H1 (cell line): Measurements from ENCODE around the gene AKT1. TPM values are rescaled to one million over a fixed set of nuclear protein-coding genes. Genes with fewer than 3 reads are reported as not detected.

ENCODE experiments used
- CTCF ChIA-PET: fragments of 300-600 bp; sonication (Branson Sonifier 250); formaldehyde crosslinking; loops from one replicate; lab custom pipeline; 2021; ENCODE audit not compliant: partially characterized antibody; lab: Charles Lee
- POLR2A ChIA-PET: fragments of 300-600 bp; sonication (Branson Sonifier 250); formaldehyde crosslinking; loops from one replicate; lab custom pipeline; 2021; ENCODE audit warnings: inconsistent platforms; ENCODE audit not compliant: partially characterized antibody; lab: Charles Lee
- DNase-seq, 2 experiments: peaks; one replicate each; pipeline versions ENCODE4 v3.0.0 to v3.0.0-alpha.2; 2010 to 2022; ENCODE audit warnings: low spot score in 2 of 2, low read depth in 1 of 2, mixed read lengths in 1 of 2
- FAIRE-seq: peaks from 2 replicates; lab custom pipeline; 2011; peaks lifted over from hg19 to GRCh38; lab: Jason Lieb, UNC
- H2AFZ ChIP-seq: 2 replicates; pipeline ENCODE4 v1.8.1; 2012; ENCODE audit warnings: low read length, inconsistent platforms
- H2AK5ac ChIP-seq: 2 replicates; pipeline ENCODE4 v1.6.1; 2013; ENCODE audit warnings: low read depth, low read length
- H2BK120ac ChIP-seq: replicated peaks from 2 replicates; pipeline ENCODE3; 2013; ENCODE audit warnings: low read depth, low read length, inconsistent platforms
- H2BK12ac ChIP-seq: 2 replicates; pipeline ENCODE4 v1.6.1; 2013; ENCODE audit warnings: low read depth, low read length
- H2BK15ac ChIP-seq: 2 replicates; pipeline ENCODE4 v1.6.1; 2013; ENCODE audit warnings: low read length
- H2BK20ac ChIP-seq: 2 replicates; pipeline ENCODE4 v1.6.1; 2013; ENCODE audit warnings: low read length
- H2BK5ac ChIP-seq: 2 replicates; pipeline ENCODE4 v1.6.1; 2013; ENCODE audit warnings: low read depth, low read length
- H3K14ac ChIP-seq: 2 replicates; pipeline ENCODE4 v1.6.1; 2013; ENCODE audit warnings: inconsistent platforms; ENCODE audit not compliant: insufficient read length
- H3K18ac ChIP-seq: 2 replicates; pipeline ENCODE4 v1.6.1; 2013; ENCODE audit warnings: low read length; ENCODE audit errors: extremely low read depth
- H3K23ac ChIP-seq: 2 replicates; pipeline ENCODE4 v1.6.1; 2013; ENCODE audit warnings: inconsistent platforms; ENCODE audit not compliant: insufficient read length
- H3K23me2 ChIP-seq: 2 replicates; pipeline ENCODE4 v1.6.1; 2013; ENCODE audit warnings: low read depth, low read length
- H3K27ac ChIP-seq: 2 replicates; pipeline ENCODE4 v1.6.1; 2011; ENCODE audit warnings: low read depth, low read length, inconsistent platforms
- H3K27me3 ChIP-seq, 4 experiments: replicated peaks in 1 of 4; 1 replicate in 1 of 4; 2 replicates in 3 of 4; pipeline versions ENCODE4 v1.6.1 to v1.8.1; 2011 to 2013; ENCODE audit warnings: low read length in 3 of 4, mild to moderate bottlenecking in 3 of 4, inconsistent platforms in 2 of 4, mixed read lengths in 2 of 4, moderate library complexity in 1 of 4; ENCODE audit not compliant: control insufficient read depth in 3 of 4, insufficient read depth in 3 of 4; ENCODE audit errors: extremely low read depth in 1 of 4
- H3K36me3 ChIP-seq, 4 experiments: 2 replicates each; pipeline versions ENCODE4 v1.6.1 to v1.8.1; 2011 to 2013; ENCODE audit warnings: mild to moderate bottlenecking in 4 of 4, low read length in 3 of 4, moderate library complexity in 2 of 4, control low read depth in 1 of 4, inconsistent platforms in 1 of 4; ENCODE audit not compliant: insufficient read depth in 4 of 4, control insufficient read depth in 2 of 4
- H3K4ac ChIP-seq: replicated peaks from 2 replicates; pipeline ENCODE3; 2013; ENCODE audit warnings: low read length, low read depth, mixed read lengths, inconsistent platforms; ENCODE audit not compliant: insufficient read length
- H3K4me1 ChIP-seq, 4 experiments: replicated peaks in 1 of 4; 1 replicate in 1 of 4; 2 replicates in 3 of 4; pipeline versions ENCODE4 v1.6.1 to v1.8.1; 2011 to 2013; ENCODE audit warnings: low read length in 3 of 4, inconsistent platforms in 2 of 4, mixed read lengths in 1 of 4; ENCODE audit not compliant: insufficient read depth in 4 of 4, control insufficient read depth in 3 of 4
- H3K4me2 ChIP-seq, 2 experiments: 2 replicates each; pipeline versions ENCODE4 v1.6.1 to v1.8.1; 2011 to 2013; ENCODE audit warnings: low read depth in 2 of 2, low read length in 2 of 2, control low read depth in 1 of 2, inconsistent platforms in 1 of 2, mild to moderate bottlenecking in 1 of 2; ENCODE audit not compliant: insufficient read depth in 1 of 2
- H3K4me3 ChIP-seq, 4 experiments: fragments of 200-600, 300-600 bp in 1 of 4; sonication (generic), shearing (Covaris generic), sonication (Bioruptor Twin) in 1 of 4; 2 replicates each; pipeline versions ENCODE4 v1.5.1 to v1.8.1; 2011 to 2016; ENCODE audit warnings: low read length in 4 of 4, low read depth in 3 of 4, control low read depth in 2 of 4, inconsistent platforms in 2 of 4, mild to moderate bottlenecking in 2 of 4, mixed read lengths in 1 of 4, moderate library complexity in 1 of 4; ENCODE audit not compliant: insufficient read depth in 2 of 4; ENCODE audit errors: extremely low read depth in 1 of 4
- H3K56ac ChIP-seq: replicated peaks from 2 replicates; pipeline ENCODE3; 2013; ENCODE audit warnings: low read depth, mild to moderate bottlenecking, mixed read lengths, low read length, inconsistent platforms; ENCODE audit not compliant: insufficient read length
- H3K79me1 ChIP-seq: 2 replicates; pipeline ENCODE4 v1.6.1; 2013; ENCODE audit warnings: low read depth, low read length, control low read depth
- H3K79me2 ChIP-seq, 2 experiments: 2 replicates each; pipeline versions ENCODE4 v1.6.1 to v1.8.1; 2012 to 2013; ENCODE audit warnings: low read length in 2 of 2, mild to moderate bottlenecking in 2 of 2, inconsistent platforms in 1 of 2; ENCODE audit not compliant: insufficient read depth in 2 of 2, control insufficient read depth in 1 of 2
- H3K9ac ChIP-seq, 4 experiments: replicated peaks in 1 of 4; 1 replicate in 1 of 4; 2 replicates in 3 of 4; pipeline versions ENCODE4 v1.6.1 to v1.8.1; 2011 to 2013; ENCODE audit warnings: low read depth in 3 of 4, low read length in 3 of 4, control low read depth in 2 of 4, mild to moderate bottlenecking in 2 of 4, moderate library complexity in 2 of 4, inconsistent platforms in 1 of 4; ENCODE audit errors: extremely low read depth in 1 of 4
- H3K9me3 ChIP-seq, 2 experiments: 2 replicates each; pipeline versions ENCODE4 v1.6.1 to v1.8.1; 2012 to 2013; ENCODE audit warnings: mild to moderate bottlenecking in 2 of 2, moderate library complexity in 2 of 2, control low read depth in 1 of 2, inconsistent platforms in 1 of 2, low read depth in 1 of 2, low read length in 1 of 2, mixed read lengths in 1 of 2; ENCODE audit not compliant: insufficient read depth in 2 of 2
- H4K20me1 ChIP-seq, 2 experiments: replicated peaks in 1 of 2; 2 replicates each; pipeline versions ENCODE3 to v1.8.1; 2011 to 2013; ENCODE audit warnings: inconsistent platforms in 2 of 2, low read length in 2 of 2, mild to moderate bottlenecking in 1 of 2; ENCODE audit not compliant: insufficient read depth in 2 of 2, control insufficient read depth in 1 of 2
- H4K5ac ChIP-seq: 2 replicates; pipeline ENCODE4 v1.6.1; 2013; ENCODE audit warnings: low read length, low read depth, mixed read lengths, inconsistent platforms; ENCODE audit not compliant: insufficient read length
- H4K8ac ChIP-seq: 2 replicates; pipeline ENCODE4 v1.8.0; 2013; ENCODE audit warnings: mild to moderate bottlenecking, moderate library complexity, low read length, inconsistent platforms; ENCODE audit not compliant: insufficient read depth; ENCODE audit errors: extremely low read depth
- H4K91ac ChIP-seq: replicated peaks from 2 replicates; pipeline ENCODE3; 2013; ENCODE audit warnings: low read length, mixed read lengths, inconsistent platforms; ENCODE audit not compliant: insufficient read length
- CREB1 ChIP-seq: IDR thresholded peaks from 2 replicates; pipeline ENCODE4 v1.6.1; 2012; ENCODE audit warnings: inconsistent platforms
- EGR1 ChIP-seq: IDR thresholded peaks from 2 replicates; pipeline ENCODE4 v1.6.1; 2011; ENCODE audit warnings: low read depth, low read length, borderline replicate concordance
- FOSL1 ChIP-seq: IDR thresholded peaks from 2 replicates; pipeline ENCODE4 v1.6.1; 2011; ENCODE audit warnings: mild to moderate bottlenecking, low read depth, low read length, moderate library complexity; ENCODE audit not compliant: insufficient read depth
- GABPA ChIP-seq: IDR thresholded peaks from 2 replicates; pipeline ENCODE4 v1.6.1; 2011; ENCODE audit warnings: mild to moderate bottlenecking, low read length, moderate library complexity, borderline replicate concordance; ENCODE audit not compliant: insufficient read depth
- SIN3A ChIP-seq, 2 experiments: IDR thresholded peaks in 1 of 2; conservative IDR thresholded peaks in 1 of 2; 2 replicates each; pipeline ENCODE4 v1.6.1; 2011 to 2012; ENCODE audit warnings: low read length in 2 of 2, improper control_type of control experiment in 1 of 2, low read depth in 1 of 2, mild to moderate bottlenecking in 1 of 2
- SIRT6 ChIP-seq: IDR thresholded peaks from one replicate; pipeline ENCODE4 v1.7.1; 2012; ENCODE audit warnings: low read length, inconsistent platforms
- WGBS, 2 experiments: shearing (Covaris generic) in 1 of 2; methylation state at CpG; one replicate each; pipeline versions ENCODE4 v1.1.6 to v1.1.7; 2013 to 2015; ENCODE audit warnings: low lambda C conversion rate in 2 of 2, mixed read lengths in 2 of 2, inconsistent platforms in 1 of 2, low coverage in 1 of 2, missing lambda C conversion rate in 1 of 2; ENCODE audit not compliant: insufficient replicate concordance in 2 of 2, insufficient coverage in 1 of 2, insufficient read length in 1 of 2; ENCODE audit errors: extremely low coverage in 1 of 2, missing lambda C conversion rate in 1 of 2; 5-methylcytosine and 5-hydroxymethylcytosine counted together
- polyA plus RNA-seq, 7 experiments: library from polyadenylated mRNA; depleted of rRNA in 3 of 7; stranded (reverse) in 5 of 7; unstranded in 2 of 7; fragments of >200 nt in 5 of 7; fragments of 200-250 nt in 2 of 7; gene quantifications; 1 replicate in 5 of 7; 2 replicates in 1 of 7; 4 replicates in 1 of 7; pipeline versions ENCODE4 v1.2.1 to v1.2.3, GENCODE V29; 2011 to 2013; ENCODE audit warnings: missing spikeins in 2 of 7, mixed read lengths in 2 of 7
- total RNA-seq: library from RNA; stranded (reverse); fragmentation: NEBNext Ultra II Directional; extraction: Animal tissue kit (Norgen Biotek cat#: 25700); gene quantifications from 2 replicates; pipeline ENCODE4 v1.2.1, GENCODE V29; 2021
- TF ChIP-seq, protein P1 (sequence below), 3 experiments: IDR thresholded peaks; 1 replicate in 2 of 3; 2 replicates in 1 of 3; pipeline versions ENCODE4 v1.5.1 to v1.6.1; 2011; ENCODE audit warnings: low read length in 3 of 3, mild to moderate bottlenecking in 3 of 3, inconsistent platforms in 2 of 3, low read depth in 1 of 3, moderate library complexity in 1 of 3; ENCODE audit not compliant: insufficient read depth in 1 of 3; ENCODE audit errors: control extremely low read depth in 1 of 3

AKT1 gene
- total and polyA plus RNA-seq, 2 of the 8 experiments (the other 6 are each of a cell fraction or from before 2014, with no cell fraction given) = 68.1 to 71.5 TPM

DNA sequence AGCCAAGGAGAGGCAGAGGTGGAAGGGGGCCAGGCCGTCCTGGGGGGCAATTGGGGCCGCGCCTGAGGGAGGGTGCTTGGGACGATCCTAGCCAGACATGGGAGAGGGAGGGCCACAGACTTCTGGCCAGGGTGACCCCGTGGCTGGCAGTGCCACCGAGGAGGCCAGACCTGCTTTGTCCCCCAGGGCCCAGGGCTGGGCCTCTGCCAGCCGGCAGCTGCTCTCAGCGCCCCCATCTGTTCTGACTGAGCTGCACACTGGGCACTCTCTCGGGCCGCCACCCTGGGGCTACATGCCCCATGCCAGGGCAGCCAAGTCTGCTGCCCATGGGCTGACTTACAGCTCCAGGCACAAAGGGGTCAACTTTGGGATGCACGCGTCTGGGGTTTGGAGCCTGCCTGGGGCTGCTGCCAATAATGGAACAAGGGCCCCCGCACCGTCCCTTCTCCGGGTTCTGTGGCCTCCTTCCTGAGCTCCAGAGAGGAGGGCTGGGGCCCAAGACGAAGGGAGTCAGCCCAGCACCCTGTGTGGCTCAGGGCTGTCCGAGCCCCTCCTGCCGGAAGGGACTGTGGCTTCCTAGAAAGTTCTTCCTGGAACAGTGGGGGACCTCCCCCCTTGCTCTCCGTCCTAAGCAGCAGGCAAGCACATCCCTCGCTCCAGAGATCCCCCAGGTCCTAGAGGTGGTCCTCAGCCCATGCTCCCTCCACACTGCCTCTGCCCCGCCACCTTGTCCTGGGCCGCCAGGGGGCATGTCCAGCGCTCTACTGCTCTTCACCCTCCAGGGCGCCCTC is 70.4 kb downstream of the AKT1 start:
- peaks cover 0 to 3% (median 0%) of the 10 kb centered on the region in 4 experiments; a peak in 1 of 7 replicates for H3K27me3 ChIP-seq
- H3K27ac ChIP-seq = no peak overlapping the region
- no peak overlapping the region for H3K14ac ChIP-seq
- H2AFZ ChIP-seq = no peak overlapping the region
- H2BK5ac ChIP-seq = no peak overlapping the region
- H3K4me1 ChIP-seq = peaks cover 0 to 18% (median 10%) of the 10 kb centered on the region in 4 experiments; a peak in 6 of 7 replicates
- H3K79me2 ChIP-seq = no peaks in the 10 kb centered on the region
- no peak overlapping the region for H2AK5ac ChIP-seq
- peaks cover 9% of the 10 kb centered on the region; the same call in 1 of the 2 replicates for H3K23me2 ChIP-seq
- peaks cover 0 to 2% of the 10 kb centered on the region in 2 experiments for H4K20me1 ChIP-seq
- H3K4me2 ChIP-seq = peak overlapping the region; percentile 62 to 74
- peak overlapping the region in 3 of 4 experiments; percentile 55 to 88 (median 60); a peak in 4 of 8 replicates for H3K4me3 ChIP-seq
- H2BK15ac ChIP-seq = peak overlapping the region; percentile 61; the same call in 1 of the 2 replicates
- H3K23ac ChIP-seq = no peak overlapping the region
- no peak overlapping the region for H4K8ac ChIP-seq
- DNase-seq (peak in 1 of 2 experiments; percentile 70), FAIRE-seq (no peak)
- no peak overlapping the region for H3K9ac ChIP-seq
- WGBS, 2 experiments = 46% methylated on average over 23 of the region's 24 CpGs; no CpG with 5 or more reads in 1 of the 2 experiments
- peak overlapping the region; percentile 85 for H4K91ac ChIP-seq
- no peaks in the 10 kb centered on the region for H3K36me3 ChIP-seq
- no peak overlapping the region for H3K56ac ChIP-seq
- H3K18ac ChIP-seq = peak overlapping the region; percentile 48; the same call in 1 of the 2 replicates
- ChIA-PET POLR2A (interaction anchor here (0.9 to 1.7 kb wide), 6 partner anchors 12 to 47 kb away, joined by 3 to 6 read pairs (median 3); no protein-coding TSS in a partner anchor), CTCF (interaction anchor here (0.6 to 2.6 kb wide), 29 partner anchors 9 to 145 kb away, joined by 3 to 18 read pairs (median 4); no protein-coding TSS in a partner anchor)
- no peak overlapping the region for H4K5ac ChIP-seq
- no peak overlapping the region for H2BK120ac ChIP-seq
- H3K4ac ChIP-seq = no peak overlapping the region
- no peaks in the 10 kb centered on the region for H3K9me3 ChIP-seq
- H3K79me1 ChIP-seq = no peaks in the 10 kb centered on the region
- H2BK12ac ChIP-seq = peak overlapping the region; percentile 27; the same call in 1 of the 2 replicates
- no peak overlapping the region for H2BK20ac ChIP-seq
- TF ChIP-seq FOSL1 = peak; percentile 89
- TF ChIP-seq, protein P1, sequence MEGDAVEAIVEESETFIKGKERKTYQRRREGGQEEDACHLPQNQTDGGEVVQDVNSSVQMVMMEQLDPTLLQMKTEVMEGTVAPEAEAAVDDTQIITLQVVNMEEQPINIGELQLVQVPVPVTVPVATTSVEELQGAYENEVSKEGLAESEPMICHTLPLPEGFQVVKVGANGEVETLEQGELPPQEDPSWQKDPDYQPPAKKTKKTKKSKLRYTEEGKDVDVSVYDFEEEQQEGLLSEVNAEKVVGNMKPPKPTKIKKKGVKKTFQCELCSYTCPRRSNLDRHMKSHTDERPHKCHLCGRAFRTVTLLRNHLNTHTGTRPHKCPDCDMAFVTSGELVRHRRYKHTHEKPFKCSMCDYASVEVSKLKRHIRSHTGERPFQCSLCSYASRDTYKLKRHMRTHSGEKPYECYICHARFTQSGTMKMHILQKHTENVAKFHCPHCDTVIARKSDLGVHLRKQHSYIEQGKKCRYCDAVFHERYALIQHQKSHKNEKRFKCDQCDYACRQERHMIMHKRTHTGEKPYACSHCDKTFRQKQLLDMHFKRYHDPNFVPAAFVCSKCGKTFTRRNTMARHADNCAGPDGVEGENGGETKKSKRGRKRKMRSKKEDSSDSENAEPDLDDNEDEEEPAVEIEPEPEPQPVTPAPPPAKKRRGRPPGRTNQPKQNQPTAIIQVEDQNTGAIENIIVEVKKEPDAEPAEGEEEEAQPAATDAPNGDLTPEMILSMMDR (IDR thresholded peaks at IDR 0.05; ENCODE audit: control extremely low read depth in 1 of 3, insufficient read depth in 1 of 3, low read depth in 1 of 3, low read length in 3 of 3) = peak in 2 of 3 experiments; percentile 38 to 59; a peak in 3 of 4 replicates
- TF ChIP-seq SIN3A (conservative IDR thresholded peaks at IDR 0.05 in 1 of 2, IDR thresholded peaks at IDR 0.05 in 1 of 2; ENCODE audit: low read depth in 1 of 2, low read length in 2 of 2) = peak in 1 of 2 experiments; percentile 59; a peak in 2 of 4 replicates
- 0 out of 2 replicates have a peak, but pooled peaks have one; percentile 28 for TF ChIP-seq CREB1
- 0 out of 2 replicates have a peak, but pooled peaks have one; percentile 17 for TF ChIP-seq EGR1
- TF ChIP-seq GABPA = no peak
- no peak for TF ChIP-seq SIRT6
